Measurements from ENCODE around the gene FBXO36.

FBXO36 gene

DNA sequence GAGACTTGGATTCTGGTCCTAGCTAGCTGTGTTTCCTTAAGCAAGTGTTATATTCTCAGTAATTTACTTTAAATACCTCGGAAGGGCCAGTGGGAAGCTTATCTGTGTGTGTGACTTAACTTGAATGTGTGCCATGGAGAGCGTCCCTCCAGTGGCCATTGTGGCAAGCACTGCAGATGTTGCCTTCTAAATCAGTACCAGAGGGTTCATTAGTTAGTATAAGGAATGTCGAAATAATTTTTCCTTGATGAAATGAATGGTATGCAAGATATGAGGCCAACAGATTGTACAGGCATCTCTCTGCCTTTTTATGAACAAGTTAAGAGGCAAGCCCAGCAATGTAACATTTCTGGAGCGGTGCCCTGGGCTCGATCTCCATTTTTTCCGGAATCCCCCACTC is 52.0 kb downstream of the FBXO36 start:
- no peak for DNase-seq

DNA sequence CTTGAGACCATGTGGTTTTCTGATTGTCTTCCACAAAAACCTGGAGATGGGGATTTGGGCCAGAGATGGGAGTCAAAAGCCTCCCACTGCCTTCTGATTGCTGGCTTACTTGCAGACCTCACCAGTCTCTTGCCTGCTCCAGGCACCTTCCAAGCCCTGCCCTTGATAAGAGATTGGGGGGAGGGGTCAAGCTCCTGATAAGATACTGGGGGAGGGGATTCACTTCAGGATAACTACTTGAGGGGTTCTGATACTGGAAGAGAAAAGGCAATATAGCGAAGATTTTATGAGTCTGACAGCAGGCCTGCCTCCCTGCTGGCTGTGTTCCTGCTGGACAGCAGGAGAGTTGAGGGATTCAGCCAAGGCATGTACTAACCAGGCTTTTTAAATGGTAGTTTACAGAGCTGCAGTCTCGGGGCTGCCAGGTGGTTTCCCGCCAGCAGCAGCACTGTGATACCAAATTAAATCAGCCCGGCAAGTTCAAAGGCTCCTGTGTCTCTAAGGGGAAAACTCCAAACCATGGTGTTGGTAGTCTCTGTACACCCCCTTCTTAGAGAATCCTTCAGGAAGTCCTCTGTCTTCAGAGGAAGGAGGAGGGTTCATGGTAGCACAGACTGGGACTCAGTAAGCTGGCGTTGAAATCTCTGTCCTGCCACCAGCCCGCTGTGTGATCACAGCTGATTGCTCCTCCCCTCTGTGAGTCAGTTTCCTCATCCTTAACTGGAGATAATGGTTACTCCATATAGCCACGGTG is 58.3 kb downstream of the FBXO36 start:
- DNase-seq = peak in 7 of 14 donors; percentile 0 to 95 (median 21)

DNA sequence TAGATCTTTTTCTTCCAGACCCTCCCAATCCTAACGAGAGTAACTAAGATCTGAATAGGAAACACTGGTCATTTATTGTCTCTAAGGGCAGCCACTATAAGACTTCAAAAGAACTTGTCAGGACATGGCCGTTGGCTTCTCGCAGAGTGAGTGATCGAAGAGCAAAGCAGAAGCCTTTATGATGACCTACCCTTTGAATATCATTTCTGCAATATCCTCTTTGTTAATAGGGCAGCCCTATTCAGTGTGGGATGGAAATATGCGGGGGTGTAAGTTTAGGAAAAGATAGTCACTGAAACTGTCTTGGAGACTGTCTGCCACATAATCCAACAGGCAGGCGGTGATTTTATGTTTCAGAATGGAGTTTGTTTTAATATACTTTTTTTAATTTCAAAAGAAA is 70.9 kb downstream of the FBXO36 start:
- no peak for DNase-seq

GRCh38 chr2:229996320-229996719 is 74.0 kb downstream of the FBXO36 start:
- no peak for DNase-seq

DNA sequence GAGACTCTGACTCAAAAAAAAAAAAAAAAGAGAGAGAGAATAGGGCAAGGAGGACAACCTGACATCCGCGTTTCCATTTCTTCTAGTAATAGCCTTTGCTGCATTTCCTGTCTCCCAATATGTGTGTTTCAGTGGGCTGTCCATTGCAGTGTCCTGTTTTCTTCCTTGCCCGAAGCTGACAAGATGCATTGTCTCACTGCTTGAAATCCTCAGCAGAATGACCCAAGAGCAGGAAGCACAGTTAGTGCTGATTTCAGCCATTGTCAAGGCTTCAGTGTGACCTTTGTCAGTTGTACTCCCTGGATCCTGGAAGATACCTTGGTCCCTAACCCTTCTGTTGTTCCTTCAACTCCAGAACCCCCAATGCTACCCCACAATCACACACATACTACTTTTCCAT is 75.3 kb downstream of the FBXO36 start:
- no peak for DNase-seq

GRCh38 chr2:230000118-230000841 is 78.0 kb downstream of the FBXO36 start:
- DNase-seq = no peak

DNA sequence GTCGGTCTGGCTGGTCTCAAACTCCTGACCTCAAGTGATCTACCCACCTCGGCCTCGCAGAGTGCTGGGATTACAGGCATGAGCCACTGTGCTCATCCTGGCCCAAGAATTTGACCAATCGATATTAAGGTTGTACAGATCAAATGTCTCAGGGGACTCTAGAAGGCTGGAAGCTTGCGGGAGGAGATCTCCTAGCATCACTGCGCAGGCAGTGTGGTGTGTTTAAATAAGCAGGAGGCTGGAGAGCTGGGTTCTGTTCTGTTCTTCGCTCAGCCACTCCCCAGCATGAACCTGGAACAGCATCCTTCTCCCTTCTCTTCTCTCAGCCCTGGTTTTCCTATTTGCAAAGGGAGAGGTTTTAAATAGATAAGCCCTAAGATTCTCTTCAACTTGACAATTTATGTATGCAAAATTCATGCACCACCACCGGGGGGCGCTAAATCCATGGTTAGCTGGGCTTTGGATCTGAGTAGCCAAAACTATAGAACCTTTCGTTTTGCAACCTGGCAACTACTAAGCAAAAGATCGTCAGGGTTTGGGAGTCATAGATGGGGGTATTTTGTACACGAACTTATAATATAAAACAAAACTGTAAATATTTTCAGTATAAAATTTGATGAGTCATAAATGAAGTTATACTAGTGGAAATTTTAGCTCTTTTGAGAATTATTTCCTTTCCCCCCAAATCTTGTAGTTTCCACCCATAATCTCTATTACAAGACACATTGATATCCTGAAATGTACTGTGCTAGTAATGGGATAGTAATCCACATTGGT is 85.8 kb downstream of the FBXO36 start:
- DNase-seq = peak in 12 of 14 donors; percentile 4 to 71 (median 30)

DNA sequence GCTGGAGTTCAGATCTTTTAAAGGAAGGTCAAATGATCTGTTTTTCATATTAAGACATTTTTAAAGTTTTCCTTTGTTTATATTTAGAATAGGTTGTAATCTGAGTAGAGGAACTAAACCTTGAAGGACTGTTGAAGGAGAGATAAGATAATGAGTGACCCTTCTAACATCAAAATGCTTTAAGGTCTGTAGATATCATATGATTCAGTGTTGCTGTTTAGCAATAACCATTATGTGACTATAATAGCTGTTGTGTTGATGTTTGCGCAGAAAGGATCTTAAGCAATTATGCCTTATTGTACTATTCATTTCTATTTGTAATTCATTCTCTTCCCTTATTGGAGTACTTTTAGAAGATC is 86.4 kb downstream of the FBXO36 start:
- DNase-seq = no peak

GRCh38 chr2:230010501-230010900 is 88.2 kb downstream of the FBXO36 start:
- DNase-seq = no peak

GRCh38 chr2:230011617-230012016 is 89.3 kb downstream of the FBXO36 start:
- no peak for DNase-seq

DNA sequence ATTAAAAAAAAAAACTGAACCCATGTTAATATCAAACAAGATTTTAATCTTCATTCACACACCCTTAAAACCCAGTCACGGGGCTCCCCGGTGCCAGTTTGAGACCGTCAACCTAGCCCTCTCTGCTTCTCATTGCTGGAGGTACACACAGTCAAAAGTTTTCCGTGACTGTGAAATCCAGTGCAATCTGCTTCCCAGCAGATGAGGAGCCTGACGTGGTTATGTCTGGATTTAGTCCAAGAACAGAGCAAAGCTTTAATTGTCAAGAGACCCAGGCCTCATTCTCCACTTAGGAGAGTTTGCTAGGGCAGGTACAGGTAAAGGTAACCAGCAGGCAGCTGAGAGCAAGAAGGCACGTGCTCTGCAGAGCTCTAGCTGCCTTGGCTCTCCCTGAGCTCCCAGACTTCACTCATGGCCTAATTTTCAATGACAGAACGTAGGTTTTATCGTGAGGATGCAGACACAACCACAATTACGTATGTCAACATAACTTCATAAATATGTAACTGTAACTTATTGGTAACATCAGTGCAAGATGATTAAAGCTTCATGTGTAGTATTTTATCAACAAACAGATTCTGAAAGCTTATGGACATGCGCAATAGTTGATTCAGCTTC is 90.1 kb downstream of the FBXO36 start:
- no peak for DNase-seq

DNA sequence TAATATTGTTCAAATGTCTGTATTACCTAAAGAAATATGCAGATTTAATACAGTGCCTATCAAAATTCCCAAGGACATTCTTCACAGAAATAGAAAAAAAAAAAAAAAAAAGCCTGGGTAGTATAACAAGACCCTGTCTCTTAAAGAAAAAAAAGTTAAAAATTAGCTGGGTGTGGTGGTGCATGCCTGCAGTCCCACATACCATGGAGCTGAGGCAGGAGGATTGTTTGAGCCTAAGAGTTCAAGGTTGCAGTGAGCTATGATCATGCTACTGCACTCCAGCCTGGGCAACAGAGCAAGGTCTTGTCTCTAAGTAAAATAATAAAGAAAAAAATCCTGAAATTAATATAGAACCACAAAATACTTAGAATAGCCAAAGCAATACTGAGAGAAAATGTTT is 94.5 kb downstream of the FBXO36 start:
- no peak for DNase-seq

- DNase-seq = no peak
Measured at GRCh38 chr2:230018153-230018552, 95.8 kb downstream of the FBXO36 start.

DNA sequence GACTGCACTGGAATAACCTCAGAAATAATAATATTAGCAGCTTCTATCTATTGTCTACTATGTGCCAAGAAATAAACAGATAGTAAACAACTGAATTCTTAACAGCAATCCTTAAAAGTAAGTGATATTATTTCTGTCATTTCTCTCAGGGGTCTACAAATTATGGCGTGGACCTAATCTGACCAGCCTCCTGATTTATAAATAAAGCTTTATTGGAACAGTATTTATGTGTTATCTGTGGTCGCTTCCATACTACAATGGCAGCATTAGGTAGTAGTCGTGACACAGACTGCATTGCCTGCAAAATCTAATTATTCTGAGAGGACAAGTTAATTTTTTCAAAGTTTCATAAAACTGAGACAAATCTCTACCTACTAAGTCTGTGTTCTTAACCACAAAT is 97.4 kb downstream of the FBXO36 start:
- no peak for DNase-seq

DNA sequence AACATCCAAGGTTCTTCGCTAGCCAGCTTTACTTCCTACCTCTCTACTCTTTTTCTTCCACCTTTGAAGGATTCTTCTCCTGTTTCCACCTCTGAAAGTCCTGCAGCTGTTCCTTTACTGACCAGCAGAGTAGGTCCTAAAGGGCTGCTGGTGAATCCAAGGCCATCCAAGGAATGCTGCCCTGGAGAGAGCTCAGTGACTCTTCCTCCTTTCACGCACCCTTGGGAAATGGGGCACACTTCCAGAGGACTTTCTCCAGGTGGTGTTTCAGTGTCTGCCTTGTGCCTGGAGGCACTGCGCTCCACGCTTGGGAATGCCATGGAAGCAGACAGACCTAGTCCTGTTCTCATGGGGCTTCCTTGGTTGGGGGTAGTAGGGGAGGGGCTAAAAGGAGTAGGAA is 101.0 kb downstream of the FBXO36 start:
- DNase-seq = no peak

DNA sequence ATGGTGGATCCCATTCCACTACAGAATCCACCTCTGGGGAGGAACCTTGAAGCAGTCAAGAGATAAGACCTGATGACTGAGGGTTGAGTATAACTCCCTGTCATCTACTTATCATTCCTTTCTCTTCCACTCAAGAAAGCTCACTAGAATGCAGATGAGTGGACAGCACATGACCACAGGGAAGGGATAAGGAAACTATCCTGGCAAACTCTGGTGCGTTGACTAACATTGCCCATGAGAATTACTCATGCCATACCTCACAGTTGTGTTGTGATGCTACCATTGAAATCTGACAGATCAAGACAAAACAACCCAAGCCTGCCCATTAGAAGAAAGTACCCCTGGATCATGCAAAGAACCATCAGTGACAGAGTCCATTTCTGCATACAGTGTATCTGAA is 119.9 kb downstream of the FBXO36 start:
- no peak for DNase-seq

- no peak for DNase-seq
Measured at GRCh38 chr2:230043025-230043424, 120.7 kb downstream of the FBXO36 start.

GRCh38 chr2:230043461-230043860 is 121.2 kb downstream of the FBXO36 start:
- no peak for DNase-seq

- DNase-seq = no peak
Measured at GRCh38 chr2:230046491-230046890, 124.2 kb downstream of the FBXO36 start.

- DNase-seq = no peak
Measured at GRCh38 chr2:230048010-230048671, 125.8 kb downstream of the FBXO36 start.

DNA sequence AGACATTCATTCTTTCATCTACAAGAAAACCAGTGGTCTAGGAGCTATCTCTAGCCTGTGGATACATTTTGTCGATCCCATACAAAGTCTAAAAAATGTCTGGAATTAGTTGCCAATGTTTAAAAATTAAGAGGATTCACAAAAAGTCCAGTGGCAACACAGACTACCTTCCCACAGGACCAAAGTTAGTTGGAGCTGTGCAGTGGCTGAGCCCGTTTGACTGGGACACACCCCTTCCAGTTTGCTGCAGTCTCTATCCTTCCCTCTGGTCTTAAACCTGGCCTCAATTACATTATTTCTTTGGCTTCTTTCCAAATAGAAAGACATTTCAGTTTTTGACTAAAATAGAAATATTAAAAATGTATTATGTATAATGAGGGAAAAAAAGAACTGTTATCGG is 127.8 kb downstream of the FBXO36 start:
- DNase-seq = no peak

DNA sequence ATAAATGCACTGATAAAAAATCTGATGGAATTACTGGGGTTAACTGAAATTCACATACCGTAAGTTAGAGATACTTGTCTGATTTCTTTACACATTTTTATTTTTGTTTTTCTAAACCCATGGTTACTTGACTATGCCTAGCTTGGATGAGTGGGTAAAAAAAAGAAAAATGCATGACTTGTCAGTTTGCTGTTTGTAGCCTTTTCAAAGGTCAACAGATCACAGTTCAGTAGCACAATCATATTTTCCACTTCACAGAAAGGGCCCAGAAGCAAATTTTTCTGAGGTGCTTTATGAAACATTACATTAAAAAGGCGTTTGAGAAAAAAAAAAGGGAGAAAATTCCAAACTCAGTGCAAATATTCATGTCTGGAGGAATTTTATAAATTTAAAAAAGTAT is 130.0 kb downstream of the FBXO36 start:
- no peak for DNase-seq

Data from C1 segment of cervical spinal cord (tissue), 14 donors.